Activated CD4-positive, alpha-beta T cell treated with anti-CD3 and anti-CD28 coated beads for 24 hours (primary cell): ENCODE data around the gene ZNF445.
"Not testable (repeated sequence)": the region's sequence is repeated elsewhere in the genome, so short reads cannot be mapped to it uniquely, and the experiment has no call there.

Experiments used
- DNase-seq, 2 donors: peaks; one replicate each; pipeline ENCODE4 v3.0.0-alpha.2; 2020; ENCODE audit warnings: low read depth in 2 of 2

ZNF445 gene

DNA sequence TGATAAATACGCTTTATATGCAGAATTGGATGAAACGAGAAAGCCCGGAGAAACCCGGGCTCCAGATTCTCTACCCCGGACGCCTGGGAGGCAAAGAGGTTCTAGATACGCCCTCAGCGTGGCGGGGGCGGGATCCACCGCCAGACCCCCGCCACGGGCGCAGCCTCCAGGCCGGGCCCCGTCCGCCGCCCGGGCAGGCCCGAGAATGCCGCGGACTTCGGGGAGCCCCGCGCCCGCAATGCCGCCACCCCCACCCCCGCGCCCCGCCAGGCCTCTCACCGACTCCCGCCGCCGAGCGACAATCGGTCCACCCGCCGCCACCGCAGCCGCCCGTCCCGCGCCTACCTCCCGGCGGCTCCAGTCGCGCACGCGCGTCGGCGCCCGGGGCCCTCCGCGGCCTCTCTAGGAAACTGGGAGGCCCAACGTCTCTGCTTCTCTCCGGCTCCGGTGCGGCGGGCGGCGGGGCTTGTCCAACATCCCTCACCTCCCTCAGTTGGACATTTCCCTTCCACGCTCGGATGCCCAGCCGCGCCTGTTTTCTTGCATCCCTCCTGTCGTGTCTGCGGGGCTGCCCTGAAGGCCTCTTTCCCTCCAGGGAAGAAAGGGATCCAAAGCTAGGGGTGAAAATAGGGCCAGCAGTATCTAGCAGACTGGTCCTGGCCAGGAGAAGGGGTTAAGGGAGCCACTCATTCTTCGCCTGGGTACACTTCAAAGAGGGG lies at the start of gene ZNF445:
TSS of gene ZNF445 (minus strand) at position 359 of the 719 bp plus-strand sequence. CDS start 22,121 bp downstream, outside the sequence.
- DNase-seq, result peak; percentile 54 to 58

DNA sequence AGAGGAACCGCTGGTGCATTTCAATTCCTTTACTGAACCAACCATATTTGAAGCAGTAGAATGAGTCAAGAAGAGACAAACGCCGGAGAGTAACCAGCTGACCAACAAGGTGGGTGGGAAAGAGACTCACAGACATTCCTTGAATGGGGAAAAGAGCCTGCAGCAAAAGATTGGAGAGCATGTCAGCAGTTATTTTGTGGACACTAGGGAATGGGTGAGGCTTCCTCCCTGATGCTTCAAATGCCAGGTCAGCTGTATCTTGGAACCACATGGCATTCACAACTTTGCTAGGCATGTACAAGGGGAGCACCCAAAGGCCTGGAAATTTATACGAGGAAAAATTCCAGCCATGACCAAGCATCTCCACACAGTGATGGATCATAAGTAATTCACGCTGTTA lies 47.6 kb upstream of the ZNF445 start:
- no peak for DNase-seq

DNA sequence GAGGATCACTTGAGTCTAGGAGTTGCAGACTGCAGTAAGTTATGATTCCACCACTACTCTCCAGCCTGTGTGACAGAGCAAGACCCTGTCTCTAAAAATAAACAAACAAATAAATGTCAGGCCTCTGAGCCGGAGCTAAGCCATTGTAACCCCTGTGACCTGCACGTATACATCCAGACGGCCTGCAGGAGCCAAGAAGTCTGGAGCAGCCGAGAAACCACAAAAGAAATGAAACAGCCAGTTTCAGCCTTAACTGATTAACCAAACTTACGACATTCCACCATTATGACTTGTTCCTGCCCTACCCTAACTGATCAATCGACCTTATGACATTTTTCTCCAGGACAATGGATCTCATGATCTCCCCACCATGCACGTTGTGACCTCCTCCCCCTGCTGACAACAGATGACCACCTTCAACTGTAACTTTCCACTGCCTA lies 45.0 kb upstream of the ZNF445 start:
- DNase-seq, result no peak

DNA sequence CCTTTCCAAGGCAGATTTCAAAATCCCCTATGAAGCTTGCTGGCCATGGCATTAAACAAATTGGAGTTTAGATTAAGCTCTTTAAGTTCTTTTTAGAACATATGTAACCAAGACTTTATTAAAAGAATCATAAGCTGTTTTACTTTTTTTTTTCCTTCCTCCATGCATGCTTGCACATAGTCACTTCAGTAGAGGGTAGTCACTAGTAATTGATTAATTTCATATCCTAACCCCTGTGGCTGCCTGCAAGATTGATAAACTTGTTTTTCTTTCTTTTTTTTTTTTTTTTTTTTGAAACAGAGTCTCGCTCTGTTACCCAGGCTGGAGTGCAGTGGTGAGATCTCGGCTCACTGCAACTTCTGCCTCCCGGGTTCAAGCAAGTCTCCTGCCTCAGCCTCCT lies 44.3 kb upstream of the ZNF445 start:
- no peak for DNase-seq

DNA sequence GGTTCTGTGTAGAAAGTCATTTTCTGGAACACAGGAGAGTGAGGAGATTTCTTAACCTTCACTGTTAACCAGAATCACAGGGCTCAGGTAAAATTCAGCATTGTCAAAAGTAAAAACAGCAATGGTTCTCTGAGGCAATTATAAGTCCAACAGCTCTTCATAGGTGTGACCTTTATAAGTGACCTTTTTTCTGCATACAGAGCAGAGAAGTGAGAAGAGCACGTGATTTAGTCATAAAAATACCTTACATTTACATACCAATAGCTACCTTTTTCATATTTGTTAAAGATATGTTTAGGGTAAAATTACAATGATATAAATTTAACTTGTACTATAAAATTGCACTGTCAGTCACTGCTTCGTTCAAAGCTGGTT lies 41.3 kb upstream of the ZNF445 start:
- DNase-seq, result no peak

DNA sequence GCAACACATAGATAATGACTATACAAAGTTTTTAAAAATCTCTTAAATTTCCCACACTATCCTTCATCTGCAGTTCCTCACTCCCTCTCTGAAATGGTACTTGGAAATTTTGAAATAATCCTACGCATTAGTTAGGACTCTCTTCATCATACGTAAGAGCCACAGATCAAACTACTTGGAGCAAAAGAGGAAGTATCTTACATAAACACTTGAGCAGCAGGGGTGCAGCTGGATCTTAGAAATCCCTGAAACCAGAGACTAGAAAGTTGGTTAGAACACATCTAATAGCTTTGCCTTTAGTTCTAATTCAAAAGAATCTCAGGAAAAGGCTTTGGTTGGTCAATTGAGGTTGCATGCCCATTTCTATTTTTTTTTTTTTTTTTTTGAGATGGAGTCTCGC lies 38.8 kb upstream of the ZNF445 start:
- DNase-seq, result no peak

DNA sequence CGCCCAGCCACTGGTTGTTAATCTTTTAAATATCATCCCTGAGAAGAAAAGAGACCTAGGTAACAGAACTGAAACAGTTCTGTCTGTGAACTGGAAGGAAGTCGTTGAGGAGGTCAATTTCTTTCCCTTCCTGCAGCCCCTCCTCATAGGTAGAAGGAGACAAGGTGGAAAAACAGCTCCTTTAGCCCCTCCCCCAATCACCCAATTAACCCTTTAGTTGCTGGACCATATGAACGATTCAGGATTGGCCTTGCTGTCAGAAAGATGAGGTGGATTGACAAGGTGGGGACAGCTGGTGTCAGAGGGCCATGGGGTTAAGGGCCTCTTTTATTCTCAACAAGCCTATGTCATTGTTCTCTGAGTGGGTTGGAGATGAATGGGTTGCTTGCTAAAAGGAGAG lies 36.0 kb upstream of the ZNF445 start:
- no peak for DNase-seq

DNA sequence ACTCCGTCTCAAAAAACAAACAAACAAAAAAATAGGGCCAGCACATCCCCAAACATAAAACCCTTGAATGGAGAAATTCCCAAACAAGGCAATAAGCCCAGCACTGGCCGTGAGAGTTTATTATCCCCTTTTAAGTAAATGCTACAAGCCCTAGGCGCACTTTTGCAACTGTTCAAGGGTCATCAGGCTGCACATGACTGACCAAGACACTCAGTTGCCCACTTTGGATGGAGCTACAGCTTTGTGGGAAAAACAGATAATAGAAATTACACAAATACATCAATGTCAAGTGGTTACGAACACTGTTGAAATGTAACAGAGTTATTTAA lies 33.7 kb upstream of the ZNF445 start:
- no peak for DNase-seq

DNA sequence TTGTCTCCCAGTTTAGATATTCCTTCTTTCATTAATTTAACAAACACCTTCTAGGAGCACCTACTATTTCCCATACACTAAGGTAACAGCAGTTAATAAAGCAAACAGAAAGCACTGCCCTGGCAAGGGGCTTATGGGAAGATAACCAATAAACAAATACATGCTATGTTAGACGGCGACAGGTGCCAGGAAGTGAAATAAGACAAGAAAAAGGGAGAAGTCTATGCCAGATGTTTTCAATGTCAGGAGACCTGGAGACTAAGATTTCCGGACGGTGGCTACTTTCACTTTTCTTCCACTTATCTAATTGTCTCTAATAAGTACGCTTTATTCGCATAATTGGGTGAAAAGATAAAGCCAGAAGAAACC lies 32.5 kb upstream of the ZNF445 start:
- no peak for DNase-seq

DNA sequence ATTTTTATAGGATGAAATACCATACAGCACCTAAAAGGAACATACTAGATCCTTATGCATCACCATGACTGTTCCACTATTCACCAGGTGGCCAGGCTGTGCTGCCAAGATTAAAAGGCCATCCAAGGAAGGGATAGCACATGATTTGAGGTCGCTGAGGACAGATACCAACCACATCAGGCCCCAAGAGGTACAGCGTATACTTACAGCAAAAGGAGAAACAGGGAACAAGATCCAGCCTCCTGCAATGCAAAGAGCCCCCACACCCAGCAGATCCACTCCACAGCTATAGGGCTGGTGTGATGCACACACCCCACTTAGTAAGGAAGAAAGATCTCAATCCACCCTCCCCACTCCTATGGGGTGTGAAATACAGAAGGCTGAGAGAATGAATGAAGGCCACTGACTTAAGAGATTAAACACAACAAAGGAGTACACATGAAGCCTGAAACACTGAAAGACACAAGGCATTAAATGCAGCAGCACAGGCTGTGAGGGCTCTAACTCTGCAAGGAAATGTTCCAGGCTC lies 32.0 kb upstream of the ZNF445 start:
- no peak for DNase-seq

DNA sequence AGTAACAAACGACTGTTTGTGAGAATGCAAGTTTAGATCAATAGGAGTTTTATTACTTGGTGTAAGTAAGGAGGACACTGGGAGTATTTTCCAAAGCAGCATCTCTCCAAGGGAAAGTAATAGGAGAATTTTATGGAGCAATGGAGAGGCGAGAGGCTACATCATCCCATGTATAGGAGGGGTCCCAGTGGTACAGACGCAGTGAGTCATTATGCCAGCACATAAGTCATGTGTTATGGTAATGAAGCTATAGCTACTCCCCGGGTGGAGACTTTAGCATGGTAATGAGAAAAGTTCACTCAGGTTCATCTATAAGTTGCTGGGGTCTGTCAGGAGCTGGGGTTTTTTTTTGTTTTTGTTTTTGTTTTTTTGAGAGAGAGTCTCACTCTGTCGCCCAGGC lies 29.5 kb upstream of the ZNF445 start:
- DNase-seq, result no peak

- DNase-seq, result no peak
Measured at GRCh38 chr3:44506556-44506955, 29.1 kb upstream of the ZNF445 start.

DNA sequence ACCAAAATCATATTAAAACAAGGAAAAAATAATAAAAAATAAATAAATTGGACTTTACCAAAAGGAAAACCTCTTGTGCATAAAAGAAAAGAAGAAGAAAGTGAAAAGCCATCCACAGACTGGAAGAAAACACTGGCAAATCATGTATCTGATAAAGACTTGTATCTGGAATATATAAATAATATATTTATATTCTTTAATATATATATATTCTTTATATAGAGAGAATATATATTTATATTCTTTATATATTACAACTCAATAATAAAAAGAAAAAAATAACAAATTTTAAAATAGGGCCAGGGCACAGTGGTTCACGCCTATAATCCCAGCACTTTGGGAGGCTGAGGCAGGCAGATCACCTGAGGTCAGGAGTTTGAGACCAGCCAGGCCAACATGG lies 27.1 kb upstream of the ZNF445 start:
- no peak for DNase-seq

DNA sequence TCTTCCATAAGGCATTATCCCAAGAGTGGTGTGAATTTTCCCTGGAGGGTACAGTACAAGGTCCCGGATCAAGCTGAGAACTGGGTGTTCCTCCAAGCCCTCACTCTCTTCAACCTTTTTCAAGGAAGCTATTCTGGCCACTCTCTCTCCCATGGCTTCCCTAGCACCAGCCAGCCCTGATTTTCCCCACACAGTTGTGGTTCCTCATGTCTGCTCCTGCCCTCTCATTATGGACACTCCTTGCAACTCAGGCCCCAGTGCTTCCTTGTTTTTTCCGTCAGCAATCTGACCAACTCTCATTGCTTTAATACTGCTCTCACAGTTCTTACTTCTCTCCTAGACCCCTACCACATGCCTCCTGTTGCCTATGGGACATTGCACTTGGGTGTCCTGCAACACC lies 25.7 kb upstream of the ZNF445 start:
- not testable (repeated sequence) for DNase-seq

- DNase-seq, result no peak
Measured at GRCh38 chr3:44501971-44502370, 24.5 kb upstream of the ZNF445 start.

DNA sequence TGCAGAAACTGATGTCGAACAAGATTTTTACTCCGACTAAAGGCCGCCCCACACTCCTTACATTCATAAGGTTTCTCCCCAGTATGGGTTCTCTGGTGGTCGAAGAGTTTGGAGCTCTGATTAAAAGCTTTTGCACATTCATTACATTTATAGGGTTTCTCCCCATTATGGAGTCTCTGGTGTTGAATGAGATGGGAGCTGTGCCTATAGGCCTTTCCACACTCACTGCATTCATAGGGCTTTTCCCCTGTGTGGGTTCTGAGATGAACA lies 22.4 kb upstream of the ZNF445 start:
- not testable (repeated sequence) for DNase-seq

DNA sequence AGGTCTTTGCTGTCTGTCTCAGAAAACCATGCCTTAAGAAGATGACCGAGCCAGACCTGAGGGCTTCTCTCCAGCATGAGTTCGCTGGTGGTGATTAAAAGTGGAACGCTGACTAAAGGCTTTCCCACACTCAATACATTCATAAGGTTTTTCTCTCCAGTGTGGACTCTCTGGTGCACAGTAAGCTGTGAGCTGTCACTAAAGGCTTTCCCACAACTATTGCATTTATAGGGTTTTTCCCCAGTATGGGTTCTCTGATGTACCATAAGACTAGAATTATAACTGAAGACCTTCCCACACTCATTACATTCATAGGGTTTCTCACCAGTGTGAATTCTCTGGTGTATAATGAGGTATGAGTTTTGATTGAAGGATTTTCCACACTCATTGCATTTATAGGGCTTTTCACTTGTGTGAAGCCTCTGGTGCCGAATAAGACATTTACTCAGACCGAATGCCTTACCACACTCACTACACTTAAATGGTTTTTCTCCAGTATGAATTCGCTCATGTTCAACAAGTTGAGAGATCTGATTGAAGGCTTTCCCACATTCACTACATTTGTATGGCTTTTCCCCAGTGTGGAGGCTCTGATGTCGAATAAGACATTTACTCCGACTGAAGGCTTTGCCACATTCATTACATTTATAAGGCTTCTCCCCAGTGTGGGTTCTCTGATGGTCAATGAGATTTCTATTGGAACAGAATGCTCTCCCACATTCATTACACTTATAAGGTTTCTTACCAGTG lies 21.9 kb upstream of the ZNF445 start:
- no peak for DNase-seq

GRCh38 chr3:44495636-44496415 lies 18.4 kb upstream of the ZNF445 start:
- no peak for DNase-seq

- no peak for DNase-seq
Measured at GRCh38 chr3:44492496-44492895, 15.0 kb upstream of the ZNF445 start.

DNA sequence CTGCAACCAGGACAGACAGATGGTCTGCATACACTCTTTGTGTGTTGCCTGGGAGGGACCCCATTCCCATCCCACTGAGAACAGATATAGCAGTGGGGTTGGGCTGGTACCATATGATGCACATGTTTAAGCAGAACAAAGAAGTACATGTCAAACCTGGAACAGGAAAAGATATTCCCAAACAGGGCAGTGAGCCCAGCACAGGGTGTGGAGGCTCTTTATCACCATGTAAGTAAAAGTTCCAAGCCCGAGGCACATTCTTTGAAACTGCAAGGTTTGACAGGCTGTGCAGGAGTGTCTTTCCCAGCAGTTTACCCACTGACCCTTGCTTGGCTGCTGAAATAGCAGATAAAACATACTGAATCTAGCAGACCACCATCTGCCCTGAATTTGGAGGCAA lies 5.3 kb upstream of the ZNF445 start:
- DNase-seq, result no peak

DNA sequence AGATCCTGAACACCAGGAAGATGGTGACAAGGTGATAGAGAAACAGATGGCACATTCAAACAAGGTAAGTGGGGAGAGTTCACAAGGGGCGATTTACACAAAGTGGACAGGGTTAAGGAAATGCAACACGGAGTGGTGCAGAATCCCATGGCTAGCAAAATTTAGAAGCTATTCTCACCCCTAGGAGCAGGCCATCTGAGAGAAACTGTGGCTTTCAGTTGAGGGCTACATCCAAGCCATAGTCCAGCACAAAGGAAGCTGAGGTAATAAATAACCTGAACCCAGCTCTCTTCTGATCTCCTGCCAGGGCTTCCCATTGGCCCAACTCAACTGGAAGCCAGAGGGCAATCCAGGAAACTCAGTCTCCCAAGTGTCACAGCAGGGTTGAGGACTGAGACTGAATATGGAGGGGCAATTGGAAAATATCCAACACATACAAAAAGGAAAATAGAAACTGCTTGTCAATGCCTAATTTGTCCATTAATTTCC lies 1.2 kb upstream of the ZNF445 start:
- DNase-seq, result no peak

DNA sequence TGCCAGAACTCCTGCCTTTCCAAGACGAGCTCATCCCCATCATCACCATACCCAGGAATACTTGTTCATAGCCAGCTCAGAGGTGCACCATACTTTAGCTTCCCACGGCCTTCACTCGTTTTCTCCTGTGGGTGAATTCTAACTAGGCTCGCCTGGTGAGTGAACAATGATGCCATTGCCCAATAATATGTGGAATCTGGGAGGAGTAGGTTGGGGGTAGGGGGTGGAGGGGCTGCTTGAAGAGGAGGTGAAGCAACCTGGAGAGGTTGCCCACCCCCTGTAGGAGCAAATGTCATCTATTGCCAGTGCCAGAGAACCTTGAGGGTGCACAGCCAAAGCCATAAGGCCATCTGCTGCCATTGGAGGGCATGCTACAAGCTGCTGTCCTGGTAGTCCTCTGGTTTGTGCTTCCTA lies 592 bp upstream of the ZNF445 start:
- DNase-seq, result no peak

GRCh38 chr3:44476963-44477311 lies 533 bp downstream of the ZNF445 start:
- no peak for DNase-seq
